ENCODE data around the gene AQP12A. TPM values are rescaled to one million over a fixed set of nuclear protein-coding genes. Genes with fewer than 3 reads are reported as not detected.

AQP12A gene
- total RNA-seq, 1 donor from 2014 or later = not detected

- Histone ChIP-seq H3K36me3 (no peaks in the 10 kb centered on the region), H3K27me3 (peaks cover 38% of the 10 kb centered on the region), H3K9me3 (no peaks in the 10 kb centered on the region), H3K27ac (no peak overlapping the region), H3K4me3 (no peak overlapping the region), H3K4me1 (no peaks in the 10 kb centered on the region)
- ATAC-seq (no peak), DNase-seq (no peak)
- no peak for TF ChIP-seq CTCF (IDR thresholded peaks at IDR 0.05)
- intact Hi-C loops (cut with DNase I) = no loop called here
Observed at GRCh38 chr2:240646900-240647502, 44.7 kb upstream of the AQP12A start.

GRCh38 chr2:240647503-240648154, 44.0 kb upstream of the AQP12A start:
- Histone ChIP-seq H3K36me3 (no peaks in the 10 kb centered on the region), H3K4me3 (no peak overlapping the region), H3K27ac (no peak overlapping the region), H3K9me3 (no peaks in the 10 kb centered on the region), H3K4me1 (no peaks in the 10 kb centered on the region), H3K27me3 (peaks cover 38% of the 10 kb centered on the region)
- TF ChIP-seq CTCF (IDR thresholded peaks at IDR 0.05) = no peak
- ATAC-seq = no peak
- no peak for DNase-seq
- intact Hi-C loops (cut with DNase I) = no loop called here

- Histone ChIP-seq H3K27ac (no peak overlapping the region), H3K27me3 (peaks cover 36% of the 10 kb centered on the region), H3K9me3 (no peaks in the 10 kb centered on the region), H3K36me3 (no peaks in the 10 kb centered on the region), H3K4me1 (no peaks in the 10 kb centered on the region), H3K4me3 (no peak overlapping the region)
- DNase-seq (no peak), ATAC-seq (no peak)
- intact Hi-C loops (cut with DNase I) = no loop called here
- TF ChIP-seq CTCF (IDR thresholded peaks at IDR 0.05) = no peak
Observed at GRCh38 chr2:240648155-240648649, 43.5 kb upstream of the AQP12A start.

- no peak for DNase-seq
- Histone ChIP-seq H3K27me3 (peaks cover 31% of the 10 kb centered on the region), H3K9me3 (no peaks in the 10 kb centered on the region), H3K4me3 (no peak overlapping the region), H3K27ac (no peak overlapping the region), H3K36me3 (no peaks in the 10 kb centered on the region), H3K4me1 (no peaks in the 10 kb centered on the region)
- TF ChIP-seq CTCF (IDR thresholded peaks at IDR 0.05) = no peak
- intact Hi-C loops (cut with DNase I) = no loop called here
- ATAC-seq = no peak
Observed at GRCh38 chr2:240648650-240649275, 42.9 kb upstream of the AQP12A start.

- intact Hi-C loops (cut with DNase I) = no loop called here
- no peak for TF ChIP-seq CTCF (IDR thresholded peaks at IDR 0.05)
- no peak overlapping the region for H3K4me3 ChIP-seq
- H3K27ac ChIP-seq = no peak overlapping the region
- no peaks in the 10 kb centered on the region for H3K36me3 ChIP-seq
- ATAC-seq (no peak), DNase-seq (no peak)
- peaks cover 31% of the 10 kb centered on the region for H3K27me3 ChIP-seq
- H3K9me3 ChIP-seq = no peaks in the 10 kb centered on the region
- no peaks in the 10 kb centered on the region for H3K4me1 ChIP-seq
Observed at GRCh38 chr2:240649331-240649730, 42.3 kb upstream of the AQP12A start.

All from upper lobe of right lung (tissue), 1 donor.